HepG2 (cell line): Measurements from ENCODE around the gene GSG1. TPM values are rescaled to one million over a fixed set of nuclear protein-coding genes. Genes with fewer than 3 reads are reported as not detected.

Experiments used
- HOXD1 ChIP-seq: sonication (generic); formaldehyde crosslinking; IDR thresholded peaks from 2 replicates; pipeline ENCODE4 v1.5.0; 2020; ENCODE audit warnings: missing genetic modification reagents
- POLR2G ChIP-seq: fragments of 200-400 bp; formaldehyde crosslinking; IDR thresholded peaks from 2 replicates; pipeline ENCODE4 v1.6.1; 2018; ENCODE audit warnings: mild to moderate bottlenecking, low read depth, low read length, moderate library complexity
- USF2 ChIP-seq, 2 experiments: sonication (generic) in 1 of 2; formaldehyde crosslinking in 1 of 2; IDR thresholded peaks; 2 replicates each; pipeline versions ENCODE4 v1.5.1 to v1.6.1; 2011 to 2020; ENCODE audit warnings: borderline replicate concordance in 1 of 2, low read depth in 1 of 2, low read length in 1 of 2, mild to moderate bottlenecking in 1 of 2, missing genetic modification reagents in 1 of 2, moderate library complexity in 1 of 2
- YEATS4 ChIP-seq: sonication (generic); formaldehyde crosslinking; IDR thresholded peaks from 2 replicates; pipeline ENCODE4 v1.4.0; 2020; ENCODE audit warnings: missing genetic modification reagents, borderline replicate concordance
- ZFP82 ChIP-seq: sonication (generic); formaldehyde crosslinking; IDR thresholded peaks from 2 replicates; pipeline ENCODE4 v1.5.1; 2020; ENCODE audit warnings: mild to moderate bottlenecking, missing genetic modification reagents, borderline replicate concordance
- ZNF142 ChIP-seq: sonication (generic); formaldehyde crosslinking; IDR thresholded peaks from 2 replicates; pipeline ENCODE4 v1.4.0; 2020; ENCODE audit warnings: missing genetic modification reagents
- ZNF407 ChIP-seq: sonication (generic); formaldehyde crosslinking; IDR thresholded peaks from one replicate; pipeline ENCODE4 v1.5.1; 2020; ENCODE audit warnings: mild to moderate bottlenecking, missing genetic modification reagents; ENCODE audit errors: not compliant biosample characterization
- ZNF557 ChIP-seq: sonication (generic); formaldehyde crosslinking; IDR thresholded peaks from 2 replicates; pipeline ENCODE4 v1.4.0; 2020; ENCODE audit warnings: missing genetic modification reagents
- ZNF781 ChIP-seq: sonication (generic); formaldehyde crosslinking; IDR thresholded peaks from 2 replicates; pipeline ENCODE4 v1.5.1; 2020; ENCODE audit warnings: borderline replicate concordance, mild to moderate bottlenecking, missing genetic modification reagents; ENCODE audit errors: not compliant biosample characterization
- polyA plus RNA-seq, 8 experiments: library from polyadenylated mRNA; depleted of rRNA in 3 of 8; stranded (reverse) in 7 of 8; unstranded in 1 of 8; fragments of >200 nt; fragmentation: Illumina TruSeq in 4 of 8; extraction: Trizol in 4 of 8; gene quantifications; 2 replicates each; pipeline versions ENCODE4 v1.2.1 to v1.2.3, GENCODE V29; 2011 to 2016; ENCODE audit warnings: low read depth in 4 of 8, missing spikeins in 1 of 8, mixed read lengths in 1 of 8; ENCODE audit not compliant: insufficient read depth in 1 of 8
- total RNA-seq, 5 experiments: library from RNA; depleted of rRNA; stranded (reverse); fragments of >200 nt; fragmentation: Illumina TruSeq; extraction: Trizol; gene quantifications; 2 replicates each; pipeline ENCODE4 v1.2.3, GENCODE V29; 2016; ENCODE audit warnings: low read depth in 1 of 5

Gene GSG1
- total and polyA plus RNA-seq, 2 of the 13 experiments (the other 11 are each of a cell fraction or from before 2014, with no cell fraction given): not detected

- TF ChIP-seq USF2 (IDR thresholded peaks at IDR 0.05; ENCODE audit: low read depth, low read length) (no peak), USF2 (CRISPR knock-in tag; IDR thresholded peaks at IDR 0.05; ENCODE audit: borderline replicate concordance) (no peak), ZFP82 (no peak), ZNF142 (no peak), ZNF781 (CRISPR knock-in tag) (no peak), POLR2G (no peak), ZNF557 (CRISPR knock-in tag) (no peak), YEATS4 (CRISPR knock-in tag) (no peak), ZNF407 (no peak), HOXD1 (CRISPR knock-in tag) (no peak)
Observed at GRCh38 chr12:13045816-13046215, 57.7 kb downstream of the GSG1 start (continued).
